ENCODE results near the gene TBC1D3B.
"Not testable (repeated sequence)": the region's sequence is repeated elsewhere in the genome, so short reads cannot be mapped to it uniquely, and the experiment has no call there.

The TBC1D3B gene

DNA sequence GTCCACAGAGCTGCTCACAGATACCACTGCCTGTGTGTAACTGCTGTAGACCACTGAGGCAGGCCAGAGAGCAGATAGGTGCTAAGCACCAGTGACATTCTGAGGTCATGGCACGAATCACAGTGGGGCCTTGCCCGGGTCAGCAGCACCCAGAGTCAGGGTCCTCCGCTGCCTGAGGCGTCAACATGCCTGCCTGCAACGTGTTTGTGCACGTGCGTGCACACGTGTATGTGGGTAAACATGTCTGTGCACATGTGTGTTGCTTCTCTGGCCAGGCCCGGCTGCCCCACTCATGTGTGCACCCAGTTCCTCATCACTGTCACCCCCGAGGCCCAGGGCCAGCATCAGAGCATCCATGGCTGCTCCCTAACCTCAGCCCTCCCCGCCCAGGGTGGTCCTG, at the start of gene TBC1D3B:
TBC1D3B (minus strand) TSS at position 101 of the 400 bp plus-strand sequence. CDS start 1,586 bp downstream, outside the sequence.
- not testable (repeated sequence) for H3K27ac Mint-ChIP-seq; H3K9me3 Mint-ChIP-seq; DNase-seq (ENCODE audit: low spot score in 2 of 2); H3K4me3 Mint-ChIP-seq; H3K36me3 Mint-ChIP-seq; H3K4me1 Mint-ChIP-seq; ATAC-seq (ENCODE audit: low read depth)
- peaks cover 12% of the 10 kb centered on the region for H3K27me3 Mint-ChIP-seq

DNA sequence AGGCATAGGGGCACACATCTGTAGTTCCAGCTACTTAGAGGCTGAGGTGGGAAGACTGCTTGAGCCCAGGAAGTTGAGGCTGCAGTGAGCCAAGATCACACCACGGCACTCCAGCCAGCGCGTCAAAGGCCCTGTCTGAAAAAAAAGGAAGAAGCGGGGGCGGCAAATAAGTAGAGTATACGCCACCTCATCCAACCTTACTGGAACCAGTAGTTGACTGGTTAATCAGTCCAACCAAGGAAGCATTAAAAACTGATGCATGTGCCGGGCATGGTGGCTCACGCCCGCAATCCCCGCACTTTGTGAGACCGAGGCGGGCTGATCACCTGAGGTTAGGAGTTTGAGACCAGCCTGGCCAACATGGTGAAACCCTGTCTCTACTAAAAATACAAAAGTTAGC, 46.5 kb upstream of the TBC1D3B start:
- not testable (repeated sequence) for DNase-seq (ENCODE audit: low spot score in 2 of 2); H3K4me1 Mint-ChIP-seq; H3K36me3 Mint-ChIP-seq; H3K27ac Mint-ChIP-seq; H3K9me3 Mint-ChIP-seq; H3K4me3 Mint-ChIP-seq; ATAC-seq (ENCODE audit: low read depth)
- H3K27me3 Mint-ChIP-seq = peaks cover 14% of the 10 kb centered on the region

GRCh38 chr17:36221581-36222100, 45.2 kb upstream of the TBC1D3B start:
- not testable (repeated sequence) for H3K9me3 Mint-ChIP-seq; H3K36me3 Mint-ChIP-seq; H3K4me3 Mint-ChIP-seq; ATAC-seq (ENCODE audit: low read depth); H3K4me1 Mint-ChIP-seq; DNase-seq (ENCODE audit: low spot score in 2 of 2); H3K27ac Mint-ChIP-seq
- H3K27me3 Mint-ChIP-seq = peaks cover 20% of the 10 kb centered on the region

GRCh38 chr17:36220737-36221580, 44.5 kb upstream of the TBC1D3B start:
- H3K4me1 Mint-ChIP-seq; ATAC-seq (ENCODE audit: low read depth); H3K27ac Mint-ChIP-seq; H3K36me3 Mint-ChIP-seq; H3K9me3 Mint-ChIP-seq; DNase-seq (ENCODE audit: low spot score in 2 of 2); H3K4me3 Mint-ChIP-seq: not testable (repeated sequence)
- peaks cover 21% of the 10 kb centered on the region for H3K27me3 Mint-ChIP-seq

- H3K4me3 Mint-ChIP-seq; H3K27ac Mint-ChIP-seq; H3K9me3 Mint-ChIP-seq; H3K4me1 Mint-ChIP-seq; ATAC-seq (ENCODE audit: low read depth); H3K36me3 Mint-ChIP-seq; DNase-seq (ENCODE audit: low spot score in 2 of 2): not testable (repeated sequence)
- peaks cover 27% of the 10 kb centered on the region for H3K27me3 Mint-ChIP-seq
Observed at GRCh38 chr17:36219556-36219955, 43.1 kb upstream of the TBC1D3B start.

DNA sequence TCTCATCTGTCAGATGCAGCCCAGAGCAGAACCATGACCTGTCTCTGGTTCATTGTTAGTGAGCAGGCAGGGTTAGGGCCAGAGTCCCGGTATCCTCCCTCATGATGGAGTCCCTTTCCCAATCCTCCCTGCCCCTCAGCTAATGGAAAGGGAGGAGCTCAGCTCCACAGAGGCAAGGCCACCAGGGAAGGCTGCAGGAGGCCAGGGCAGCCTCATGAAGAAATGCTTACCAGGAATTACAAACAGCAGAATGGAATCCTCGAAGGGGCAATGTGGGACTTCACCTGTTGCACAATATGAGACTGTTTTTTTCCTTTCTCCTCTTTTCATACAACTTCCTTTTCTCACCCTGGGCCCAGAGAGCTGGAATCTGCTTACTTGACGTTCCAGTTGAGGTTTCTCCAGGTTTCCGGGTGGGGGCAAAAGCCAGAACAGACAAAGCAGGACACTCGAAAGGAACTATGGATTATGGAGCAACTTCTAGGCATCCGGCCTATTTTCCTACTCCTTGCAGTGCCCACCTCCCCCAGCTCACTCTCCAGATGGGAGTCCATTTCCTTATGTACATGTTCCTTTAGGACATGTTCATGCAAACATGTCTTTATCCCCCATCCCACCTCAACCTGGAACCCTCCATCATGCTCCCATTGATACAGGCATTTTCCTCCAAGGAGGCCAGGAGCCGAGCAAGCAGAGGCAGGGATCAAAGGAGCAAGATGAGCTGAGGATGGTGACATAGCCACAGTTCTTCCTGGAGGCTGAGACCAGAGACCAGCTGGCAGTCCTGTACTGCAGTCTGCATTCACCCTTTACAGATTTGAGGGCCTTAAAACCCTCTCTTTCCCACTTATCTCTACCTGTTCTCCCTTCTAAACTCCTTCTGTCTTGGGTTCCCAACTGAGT, 39.2 kb upstream of the TBC1D3B start:
- Mint-ChIP-seq H3K27me3 (peaks cover 31% of the 10 kb centered on the region), H3K4me1 (peaks cover 11% of the 10 kb centered on the region)
- DNase-seq (ENCODE audit: low spot score in 2 of 2); ATAC-seq (ENCODE audit: low read depth); H3K4me3 Mint-ChIP-seq; H3K9me3 Mint-ChIP-seq; H3K36me3 Mint-ChIP-seq; H3K27ac Mint-ChIP-seq: not testable (repeated sequence)

GRCh38 chr17:36214918-36215317, 38.5 kb upstream of the TBC1D3B start:
- Mint-ChIP-seq H3K36me3 (peaks cover 3% of the 10 kb centered on the region), H3K4me1 (peaks cover 19% of the 10 kb centered on the region), H3K27me3 (peaks cover 30% of the 10 kb centered on the region), H3K4me3 (no peak overlapping the region), H3K27ac (no peak overlapping the region), H3K9me3 (peaks cover 7% of the 10 kb centered on the region)
- ATAC-seq (ENCODE audit: low read depth) (no peak), DNase-seq (ENCODE audit: low spot score in 2 of 2) (no peak)

DNA sequence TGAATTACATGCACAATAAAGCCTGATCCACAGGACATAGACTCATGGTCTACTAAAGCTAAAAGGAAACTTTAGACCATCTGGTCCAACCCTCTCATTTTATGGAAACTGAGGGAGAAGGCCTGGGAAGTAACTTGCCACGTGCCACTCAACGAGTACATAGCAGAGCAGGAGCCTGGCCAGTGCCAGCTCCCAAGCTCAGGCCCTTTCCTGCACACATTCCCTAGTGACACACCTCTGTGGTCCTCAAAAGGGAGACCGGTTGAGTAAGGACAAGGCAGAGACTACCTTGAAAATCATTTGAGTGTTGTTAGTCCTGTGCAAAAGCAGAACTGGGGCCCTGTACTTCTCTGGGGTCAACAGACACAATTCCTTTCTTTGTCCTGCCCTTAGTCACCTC, 37.3 kb upstream of the TBC1D3B start:
- H3K4me3 Mint-ChIP-seq = no peak overlapping the region
- H3K36me3 Mint-ChIP-seq = peaks cover 3% of the 10 kb centered on the region
- ATAC-seq (ENCODE audit: low read depth) = no peak
- H3K4me1 Mint-ChIP-seq = peaks cover 20% of the 10 kb centered on the region
- H3K9me3 Mint-ChIP-seq = peaks cover 3% of the 10 kb centered on the region
- no peak for DNase-seq (ENCODE audit: low spot score in 2 of 2)
- no peak overlapping the region for H3K27ac Mint-ChIP-seq
- peaks cover 29% of the 10 kb centered on the region for H3K27me3 Mint-ChIP-seq

- H3K36me3 Mint-ChIP-seq = no peaks in the 10 kb centered on the region
- DNase-seq (ENCODE audit: low spot score in 2 of 2) = no peak
- H3K4me1 Mint-ChIP-seq = peaks cover 20% of the 10 kb centered on the region
- no peak overlapping the region for H3K27ac Mint-ChIP-seq
- peaks cover 1% of the 10 kb centered on the region for H3K9me3 Mint-ChIP-seq
- no peak for ATAC-seq (ENCODE audit: low read depth)
- no peak overlapping the region for H3K4me3 Mint-ChIP-seq
- H3K27me3 Mint-ChIP-seq = peaks cover 24% of the 10 kb centered on the region
Observed at GRCh38 chr17:36212966-36213365, 36.5 kb upstream of the TBC1D3B start.

GRCh38 chr17:36212272-36212605, 35.8 kb upstream of the TBC1D3B start:
- Mint-ChIP-seq H3K27ac (no peak overlapping the region), H3K36me3 (no peaks in the 10 kb centered on the region), H3K4me1 (peaks cover 24% of the 10 kb centered on the region), H3K9me3 (peaks cover 1% of the 10 kb centered on the region), H3K4me3 (no peak overlapping the region), H3K27me3 (peaks cover 22% of the 10 kb centered on the region)
- ATAC-seq (ENCODE audit: low read depth) (no peak), DNase-seq (ENCODE audit: low spot score in 2 of 2) (no peak)

- DNase-seq (ENCODE audit: low spot score in 2 of 2); H3K9me3 Mint-ChIP-seq; H3K4me3 Mint-ChIP-seq; H3K36me3 Mint-ChIP-seq; H3K27ac Mint-ChIP-seq; ATAC-seq (ENCODE audit: low read depth): not testable (repeated sequence)
- Mint-ChIP-seq H3K27me3 (peaks cover 25% of the 10 kb centered on the region), H3K4me1 (peaks cover 28% of the 10 kb centered on the region)
Observed at GRCh38 chr17:36211484-36212271, 35.2 kb upstream of the TBC1D3B start.

- Mint-ChIP-seq H3K27me3 (peaks cover 31% of the 10 kb centered on the region), H3K4me1 (peaks cover 36% of the 10 kb centered on the region)
- DNase-seq (ENCODE audit: low spot score in 2 of 2) (peak; percentile 26 to 36), ATAC-seq (ENCODE audit: low read depth) (peak; percentile 97)
- not testable (repeated sequence) for H3K27ac Mint-ChIP-seq, H3K36me3 Mint-ChIP-seq, H3K4me3 Mint-ChIP-seq, H3K9me3 Mint-ChIP-seq
Observed at GRCh38 chr17:36210439-36211211, 34.2 kb upstream of the TBC1D3B start, which contains the start of gene CCL4L2. TSS of gene CCL4L2 (plus strand) at chr17:36211063.

- Mint-ChIP-seq H3K4me1 (peaks cover 36% of the 10 kb centered on the region), H3K27ac (no peak overlapping the region)
Observed at GRCh38 chr17:36209575-36209974, 33.1 kb upstream of the TBC1D3B start.

More at GRCh38 chr17:36209575-36209974, 33.1 kb upstream of the TBC1D3B start:
- Mint-ChIP-seq H3K36me3 (no peaks in the 10 kb centered on the region), H3K27me3 (peaks cover 32% of the 10 kb centered on the region), H3K4me3 (no peak overlapping the region), H3K9me3 (peaks cover 1% of the 10 kb centered on the region)
- ATAC-seq (ENCODE audit: low read depth) = no peak
- DNase-seq (ENCODE audit: low spot score in 2 of 2) = no peak
